K562 (cell line): ENCODE results near the gene COL4A6. TPM values are rescaled to one million over a fixed set of nuclear protein-coding genes. Genes with fewer than 3 reads are reported as not detected.

ENCODE experiments used
- ATAC-seq: fragments of 200-7000 bp; cut with Tn5 transposase; 3 replicates; pipeline ENCODE4 v1.9.1; 2020; ENCODE audit warnings: moderate library complexity
- BruUV-seq: library from RNA; stranded (reverse); fragments of 400-500 nt; replicated peaks from 2 replicates; lab custom pipeline; 2021; lab: Mats Ljungman, UMichigan
- CTCF ChIA-PET: fragments of 300-600 bp; formaldehyde crosslinking; extraction: SDS; loops from one replicate; lab custom pipeline; 2021; ENCODE audit warnings: low intra/inter-chr PET ratio; lab: Yijun Ruan, JAX
- POLR2A ChIA-PET: fragments of 300-600, 350-650 bp; sonication (Branson Sonifier 250); formaldehyde crosslinking; extraction: SDS; loops from one replicate; lab custom pipeline; 2021; ENCODE audit warnings: antibody characterized with exemption, inconsistent platforms; lab: Yijun Ruan, JAX
- DNase-seq, 4 experiments: peaks; one replicate each; pipeline versions ENCODE4 v3.0.0 to v3.0.0-alpha.2; 2011 to 2018; ENCODE audit warnings: low spot score in 3 of 4, mixed read lengths in 3 of 4; ENCODE audit errors: extremely low read depth in 1 of 4
- FAIRE-seq: peaks from 2 replicates; lab custom pipeline; 2011; peaks lifted over from hg19 to GRCh38; lab: Jason Lieb, UNC
- H2AFZ ChIP-seq: 2 replicates; pipeline ENCODE4 v1.6.0; 2011; ENCODE audit warnings: low read depth, low read length, control low read depth, inconsistent platforms
- H3K27ac ChIP-seq: fragments of 200-600 bp; 3 replicates; pipeline ENCODE4 v1.8.0; 2011; ENCODE audit warnings: low read depth, mild to moderate bottlenecking, control low read depth, inconsistent platforms, low read length, moderate library complexity, mixed read lengths; ENCODE audit errors: extremely low read depth
- H3K27me3 ChIP-seq, 2 experiments: fragments of 300-600 bp in 1 of 2; 2 replicates in 1 of 2; 3 replicates in 1 of 2; pipeline versions ENCODE4 v1.6.0 to v1.8.0; 2011; ENCODE audit warnings: inconsistent platforms in 2 of 2, low read length in 2 of 2, mild to moderate bottlenecking in 1 of 2, mixed read lengths in 1 of 2, moderate library complexity in 1 of 2; ENCODE audit not compliant: control insufficient read depth in 2 of 2, insufficient read depth in 2 of 2
- H3K36me3 ChIP-seq: fragments of 300-600 bp; 3 replicates; pipeline ENCODE4 v1.8.0; 2011; ENCODE audit warnings: mild to moderate bottlenecking, low read length, inconsistent platforms; ENCODE audit not compliant: control insufficient read depth, insufficient read depth
- H3K4me1 ChIP-seq, 2 experiments: fragments of 200-600 bp in 1 of 2; replicated peaks in 1 of 2; 2 replicates in 1 of 2; 3 replicates in 1 of 2; pipeline versions ENCODE4 v1.5.1 to v1.8.0; 2011; ENCODE audit warnings: inconsistent platforms in 2 of 2, low read length in 2 of 2, mild to moderate bottlenecking in 1 of 2, mixed read lengths in 1 of 2, moderate library complexity in 1 of 2; ENCODE audit not compliant: control insufficient read depth in 2 of 2, insufficient read depth in 2 of 2
- H3K4me2 ChIP-seq: 2 replicates; pipeline ENCODE4 v1.6.1; 2011; ENCODE audit warnings: low read length, control low read depth, inconsistent platforms, mixed read lengths; ENCODE audit not compliant: insufficient read depth
- H3K4me3 ChIP-seq: fragments of 200-600 bp; sonication (generic), shearing (Covaris generic); 2 replicates; pipeline ENCODE4 v1.5.1; 2016; ENCODE audit warnings: control low read depth, inconsistent platforms
- H3K79me2 ChIP-seq: fragments of 200-600 bp; 3 replicates; pipeline ENCODE4 v1.8.0; 2011; ENCODE audit warnings: low read length, inconsistent platforms; ENCODE audit not compliant: control insufficient read depth, insufficient read depth
- H3K9ac ChIP-seq, 2 experiments: 2 replicates each; pipeline versions ENCODE4 v1.6.0 to v1.6.1; 2011; ENCODE audit warnings: low read depth in 2 of 2, low read length in 2 of 2, control low read depth in 1 of 2, inconsistent platforms in 1 of 2, mild to moderate bottlenecking in 1 of 2, mixed read lengths in 1 of 2; ENCODE audit not compliant: insufficient read depth in 1 of 2
- H3K9me1 ChIP-seq: one replicate; pipeline ENCODE4 v1.6.0; 2011; ENCODE audit warnings: inconsistent platforms, mild to moderate bottlenecking, low read length, moderate library complexity; ENCODE audit not compliant: control insufficient read depth, insufficient read depth
- H3K9me3 ChIP-seq: replicated peaks from 2 replicates; pipeline ENCODE4 v1.5.1; 2011; ENCODE audit warnings: low read depth, low read length, inconsistent platforms; ENCODE audit not compliant: control insufficient read depth, insufficient read depth
- H4K20me1 ChIP-seq: replicated peaks from 2 replicates; pipeline ENCODE4 v1.6.1; 2011; ENCODE audit warnings: low read length, inconsistent platforms, mixed read lengths; ENCODE audit not compliant: control insufficient read depth, insufficient read depth
- BRCA1 ChIP-seq, 2 experiments: fragments of 450-650 bp in 1 of 2; sonication (generic) in 1 of 2; formaldehyde crosslinking in 1 of 2; IDR thresholded peaks; 2 replicates each; pipeline versions ENCODE4 v1.5.0 to v1.6.1; 2017 to 2020; ENCODE audit warnings: mild to moderate bottlenecking in 1 of 2, missing genetic modification reagents in 1 of 2
- ESRRA ChIP-seq: fragments of 450-650 bp; IDR thresholded peaks from 2 replicates; pipeline ENCODE4 v1.6.1; 2014; ENCODE audit warnings: low read depth, mild to moderate bottlenecking, moderate library complexity, borderline replicate concordance
- FUS ChIP-seq: fragments of 200-400 bp; formaldehyde crosslinking; optimal IDR thresholded peaks from 2 replicates; pipeline ENCODE3; 2017; ENCODE audit warnings: low read depth, low read length
- GTF2F1 ChIP-seq: IDR thresholded peaks from 2 replicates; pipeline ENCODE4 v1.6.1; 2011; ENCODE audit warnings: low read depth, low read length, improper control_type of control experiment
- ILK ChIP-seq: fragments of 450-650 bp; IDR thresholded peaks from 2 replicates; pipeline ENCODE4 v1.6.1; 2016; ENCODE audit warnings: missing genetic modification characterization, low read depth, mild to moderate bottlenecking, missing compliant biosample characterization, moderate library complexity, borderline replicate concordance
- NCOA4 ChIP-seq: fragments of 450-650 bp; IDR thresholded peaks from 2 replicates; pipeline ENCODE4 v1.6.1; 2018; ENCODE audit warnings: mild to moderate bottlenecking; ENCODE audit not compliant: partially characterized antibody
- RFX1 ChIP-seq: fragments of 450-650 bp; IDR thresholded peaks from 2 replicates; pipeline ENCODE4 v1.6.1; 2016; ENCODE audit warnings: mild to moderate bottlenecking, moderate library complexity
- TCF7 ChIP-seq: sonication (generic); IDR thresholded peaks from 2 replicates; pipeline ENCODE4 v1.6.1; 2016; ENCODE audit warnings: antibody characterized with exemption, borderline replicate concordance
- XRCC3 ChIP-seq: fragments of 450-650 bp; IDR thresholded peaks from 2 replicates; pipeline ENCODE4 v1.6.1; 2017; ENCODE audit warnings: mild to moderate bottlenecking, moderate library complexity
- ZNF707 ChIP-seq: fragments of 250-450 bp; sonication (Bioruptor Pico); conservative IDR thresholded peaks from 2 replicates; pipeline ENCODE4 v1.8.0; 2022; ENCODE audit warnings: inconsistent platforms, mild to moderate bottlenecking, moderate library complexity
- WGBS: fragments of 100-300 bp; shearing (Covaris generic); methylation state at CpG from one replicate; pipeline ENCODE4 v1.1.6; 2016; ENCODE audit warnings: low coverage, mixed read lengths; ENCODE audit not compliant: insufficient coverage; ENCODE audit errors: missing lambda C conversion rate; 5-methylcytosine and 5-hydroxymethylcytosine counted together
- in situ Hi-C: fragments of 300-500 bp; cut with MboI; formaldehyde crosslinking; loops from 4 replicates; pipeline ENCODE4 v1.15.0; 2018; ENCODE audit warnings: inconsistent platforms, mixed read lengths
- intact Hi-C: fragments of 100-400 bp; cut with micrococcal nuclease; formaldehyde crosslinking; loops from 2 replicates; pipeline ENCODE4 v1.14.2; 2022
- polyA plus RNA-seq, 8 experiments: library from polyadenylated mRNA; depleted of rRNA in 4 of 8; stranded (reverse) in 5 of 8; unstranded in 3 of 8; fragments of >200 nt; fragmentation: Nextera tagmentation in 2 of 8; fragmentation: Illumina TruSeq in 1 of 8; extraction: Ambion mirVana in 2 of 8; extraction: Trizol in 1 of 8; gene quantifications; 2 replicates each; pipeline versions ENCODE4 v1.2.1 to v1.2.3, GENCODE V29; 2011 to 2014; ENCODE audit warnings: inconsistent platforms in 1 of 8, missing spikeins in 1 of 8
- total RNA-seq, 7 experiments: library from RNA; depleted of rRNA in 6 of 7; stranded (reverse); fragments of >200 nt in 6 of 7; fragmentation: Illumina TruSeq in 2 of 7; extraction: Trizol in 2 of 7; gene quantifications; 2 replicates each; pipeline versions ENCODE4 v1.2.1 to v1.2.3, GENCODE V29; 2011 to 2021; ENCODE audit warnings: low replicate concordance in 1 of 7
- TF ChIP-seq, protein P1 (sequence below): fragments of 250-450 bp; sonication (Bioruptor Pico); IDR thresholded peaks from 2 replicates; pipeline ENCODE4 v1.5.0; 2021; ENCODE audit warnings: mild to moderate bottlenecking, borderline replicate concordance
- TF ChIP-seq, protein P2 (sequence below): sonication (generic); formaldehyde crosslinking; IDR thresholded peaks from 2 replicates; pipeline ENCODE4 v1.8.0; 2022; ENCODE audit warnings: mild to moderate bottlenecking, missing genetic modification reagents
- TF ChIP-seq, protein P3 (sequence below), 2 experiments: IDR thresholded peaks in 1 of 2; conservative IDR thresholded peaks in 1 of 2; 2 replicates each; pipeline ENCODE4 v1.6.1; 2016; ENCODE audit warnings: low read depth in 2 of 2, mild to moderate bottlenecking in 1 of 2, missing compliant biosample characterization in 1 of 2, missing genetic modification characterization in 1 of 2, moderate library complexity in 1 of 2

Gene COL4A6
- total and polyA plus RNA-seq, 9 of the 15 experiments (the other 6 are each of a cell fraction or from before 2014, with no cell fraction given) = 0.02 to 0.05 TPM; not detected in 7

DNA sequence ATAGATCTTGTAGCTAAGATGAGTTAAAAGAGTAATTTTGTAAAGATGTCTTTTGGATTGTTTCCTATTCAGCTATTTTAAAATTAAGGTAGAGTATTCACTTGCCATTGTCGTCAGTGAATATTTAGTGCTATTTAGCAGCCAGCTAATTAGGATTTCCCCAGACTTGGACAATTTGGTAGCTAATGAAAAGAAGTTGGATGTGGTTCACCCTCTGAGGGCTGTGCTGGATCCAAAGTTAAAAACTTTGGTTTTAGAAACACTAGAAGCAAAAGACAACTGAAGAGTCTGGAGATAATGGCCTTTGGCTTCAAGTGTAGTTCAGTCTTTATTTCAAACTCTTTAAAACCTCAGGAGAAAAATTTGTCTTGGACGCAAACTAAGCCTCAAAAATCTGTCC lies 305.3 kb downstream of the COL4A6 start:
- H3K79me2 ChIP-seq = no peaks in the 10 kb centered on the region
- H3K27ac ChIP-seq = no peak overlapping the region
- DNase-seq = no peak
- H3K9ac ChIP-seq = no peak overlapping the region
- intact Hi-C loops (no loop called here), in situ Hi-C loops (no loop called here)
- ChIA-PET CTCF (no interaction called here), POLR2A (no interaction called here)
- no peaks in the 10 kb centered on the region for H3K9me3 ChIP-seq
- no TSS peak for BruUV-seq
- no peaks in the 10 kb centered on the region for H3K9me1 ChIP-seq
- H3K4me2 ChIP-seq = no peak overlapping the region
- no peak for FAIRE-seq
- no peak overlapping the region for H2AFZ ChIP-seq
- H3K27me3 ChIP-seq = no peaks in the 10 kb centered on the region
- 84% methylated on average over 2 of the region's 2 CpGs for WGBS
- no peak for ATAC-seq
- H3K36me3 ChIP-seq = peaks cover 6% of the 10 kb centered on the region; the same call in 2 of the 3 replicates
- H4K20me1 ChIP-seq = no peaks in the 10 kb centered on the region
- H3K4me3 ChIP-seq = no peak overlapping the region
- H3K4me1 ChIP-seq = peaks cover 0 to 2% of the 10 kb centered on the region in 2 experiments; a peak in 2 of 5 replicates
- TF ChIP-seq TCF7 (no peak), ESRRA (no peak), RFX1 (no peak), BRCA1 (IDR thresholded peaks at IDR 0.05) (no peak), BRCA1 (CRISPR knock-in tag; IDR thresholded peaks at IDR 0.05) (no peak), XRCC3 (no peak), ILK (no peak), GTF2F1 (no peak), FUS (no peak), NCOA4 (no peak), ZNF707 (CRISPR knock-in tag) (no peak)
- TF ChIP-seq, protein P1, sequence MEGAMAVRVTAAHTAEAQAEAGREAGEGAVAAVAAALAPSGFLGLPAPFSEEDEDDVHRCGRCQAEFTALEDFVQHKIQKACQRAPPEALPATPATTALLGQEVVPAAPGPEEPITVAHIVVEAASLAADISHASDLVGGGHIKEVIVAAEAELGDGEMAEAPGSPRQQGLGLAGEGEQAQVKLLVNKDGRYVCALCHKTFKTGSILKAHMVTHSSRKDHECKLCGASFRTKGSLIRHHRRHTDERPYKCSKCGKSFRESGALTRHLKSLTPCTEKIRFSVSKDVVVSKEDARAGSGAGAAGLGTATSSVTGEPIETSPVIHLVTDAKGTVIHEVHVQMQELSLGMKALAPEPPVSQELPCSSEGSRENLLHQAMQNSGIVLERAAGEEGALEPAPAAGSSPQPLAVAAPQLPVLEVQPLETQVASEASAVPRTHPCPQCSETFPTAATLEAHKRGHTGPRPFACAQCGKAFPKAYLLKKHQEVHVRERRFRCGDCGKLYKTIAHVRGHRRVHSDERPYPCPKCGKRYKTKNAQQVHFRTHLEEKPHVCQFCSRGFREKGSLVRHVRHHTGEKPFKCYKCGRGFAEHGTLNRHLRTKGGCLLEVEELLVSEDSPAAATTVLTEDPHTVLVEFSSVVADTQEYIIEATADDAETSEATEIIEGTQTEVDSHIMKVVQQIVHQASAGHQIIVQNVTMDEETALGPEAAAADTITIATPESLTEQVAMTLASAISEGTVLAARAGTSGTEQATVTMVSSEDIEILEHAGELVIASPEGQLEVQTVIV (CRISPR knock-in tag) = no peak
- TF ChIP-seq, protein P2, sequence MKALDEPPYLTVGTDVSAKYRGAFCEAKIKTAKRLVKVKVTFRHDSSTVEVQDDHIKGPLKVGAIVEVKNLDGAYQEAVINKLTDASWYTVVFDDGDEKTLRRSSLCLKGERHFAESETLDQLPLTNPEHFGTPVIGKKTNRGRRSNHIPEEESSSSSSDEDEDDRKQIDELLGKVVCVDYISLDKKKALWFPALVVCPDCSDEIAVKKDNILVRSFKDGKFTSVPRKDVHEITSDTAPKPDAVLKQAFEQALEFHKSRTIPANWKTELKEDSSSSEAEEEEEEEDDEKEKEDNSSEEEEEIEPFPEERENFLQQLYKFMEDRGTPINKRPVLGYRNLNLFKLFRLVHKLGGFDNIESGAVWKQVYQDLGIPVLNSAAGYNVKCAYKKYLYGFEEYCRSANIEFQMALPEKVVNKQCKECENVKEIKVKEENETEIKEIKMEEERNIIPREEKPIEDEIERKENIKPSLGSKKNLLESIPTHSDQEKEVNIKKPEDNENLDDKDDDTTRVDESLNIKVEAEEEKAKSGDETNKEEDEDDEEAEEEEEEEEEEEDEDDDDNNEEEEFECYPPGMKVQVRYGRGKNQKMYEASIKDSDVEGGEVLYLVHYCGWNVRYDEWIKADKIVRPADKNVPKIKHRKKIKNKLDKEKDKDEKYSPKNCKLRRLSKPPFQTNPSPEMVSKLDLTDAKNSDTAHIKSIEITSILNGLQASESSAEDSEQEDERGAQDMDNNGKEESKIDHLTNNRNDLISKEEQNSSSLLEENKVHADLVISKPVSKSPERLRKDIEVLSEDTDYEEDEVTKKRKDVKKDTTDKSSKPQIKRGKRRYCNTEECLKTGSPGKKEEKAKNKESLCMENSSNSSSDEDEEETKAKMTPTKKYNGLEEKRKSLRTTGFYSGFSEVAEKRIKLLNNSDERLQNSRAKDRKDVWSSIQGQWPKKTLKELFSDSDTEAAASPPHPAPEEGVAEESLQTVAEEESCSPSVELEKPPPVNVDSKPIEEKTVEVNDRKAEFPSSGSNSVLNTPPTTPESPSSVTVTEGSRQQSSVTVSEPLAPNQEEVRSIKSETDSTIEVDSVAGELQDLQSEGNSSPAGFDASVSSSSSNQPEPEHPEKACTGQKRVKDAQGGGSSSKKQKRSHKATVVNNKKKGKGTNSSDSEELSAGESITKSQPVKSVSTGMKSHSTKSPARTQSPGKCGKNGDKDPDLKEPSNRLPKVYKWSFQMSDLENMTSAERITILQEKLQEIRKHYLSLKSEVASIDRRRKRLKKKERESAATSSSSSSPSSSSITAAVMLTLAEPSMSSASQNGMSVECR = no peak
- TF ChIP-seq, protein P3, sequence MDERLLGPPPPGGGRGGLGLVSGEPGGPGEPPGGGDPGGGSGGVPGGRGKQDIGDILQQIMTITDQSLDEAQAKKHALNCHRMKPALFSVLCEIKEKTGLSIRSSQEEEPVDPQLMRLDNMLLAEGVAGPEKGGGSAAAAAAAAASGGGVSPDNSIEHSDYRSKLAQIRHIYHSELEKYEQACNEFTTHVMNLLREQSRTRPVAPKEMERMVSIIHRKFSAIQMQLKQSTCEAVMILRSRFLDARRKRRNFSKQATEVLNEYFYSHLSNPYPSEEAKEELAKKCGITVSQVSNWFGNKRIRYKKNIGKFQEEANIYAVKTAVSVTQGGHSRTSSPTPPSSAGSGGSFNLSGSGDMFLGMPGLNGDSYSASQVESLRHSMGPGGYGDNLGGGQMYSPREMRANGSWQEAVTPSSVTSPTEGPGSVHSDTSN (CRISPR knock-in tag; IDR thresholded peaks at IDR 0.05; ENCODE audit: low read depth) = no peak
- TF ChIP-seq, protein P3 (tag; conservative IDR thresholded peaks at IDR 0.05; ENCODE audit: low read depth) = no peak
